HG02870 (cell line): ENCODE data around the gene PGAP1.
A peak's percentile ranks its signal among the peaks of the same experiment; 100 is the strongest.

Experiments
- ATAC-seq: cut with Tn5 transposase; IDR thresholded peaks from one replicate; pipeline ENCODE4 v1.9.1; 2021; ENCODE audit warnings: mild to moderate bottlenecking, moderate library complexity; ENCODE audit not compliant: unreplicated experiment

The PGAP1 gene, protein sequence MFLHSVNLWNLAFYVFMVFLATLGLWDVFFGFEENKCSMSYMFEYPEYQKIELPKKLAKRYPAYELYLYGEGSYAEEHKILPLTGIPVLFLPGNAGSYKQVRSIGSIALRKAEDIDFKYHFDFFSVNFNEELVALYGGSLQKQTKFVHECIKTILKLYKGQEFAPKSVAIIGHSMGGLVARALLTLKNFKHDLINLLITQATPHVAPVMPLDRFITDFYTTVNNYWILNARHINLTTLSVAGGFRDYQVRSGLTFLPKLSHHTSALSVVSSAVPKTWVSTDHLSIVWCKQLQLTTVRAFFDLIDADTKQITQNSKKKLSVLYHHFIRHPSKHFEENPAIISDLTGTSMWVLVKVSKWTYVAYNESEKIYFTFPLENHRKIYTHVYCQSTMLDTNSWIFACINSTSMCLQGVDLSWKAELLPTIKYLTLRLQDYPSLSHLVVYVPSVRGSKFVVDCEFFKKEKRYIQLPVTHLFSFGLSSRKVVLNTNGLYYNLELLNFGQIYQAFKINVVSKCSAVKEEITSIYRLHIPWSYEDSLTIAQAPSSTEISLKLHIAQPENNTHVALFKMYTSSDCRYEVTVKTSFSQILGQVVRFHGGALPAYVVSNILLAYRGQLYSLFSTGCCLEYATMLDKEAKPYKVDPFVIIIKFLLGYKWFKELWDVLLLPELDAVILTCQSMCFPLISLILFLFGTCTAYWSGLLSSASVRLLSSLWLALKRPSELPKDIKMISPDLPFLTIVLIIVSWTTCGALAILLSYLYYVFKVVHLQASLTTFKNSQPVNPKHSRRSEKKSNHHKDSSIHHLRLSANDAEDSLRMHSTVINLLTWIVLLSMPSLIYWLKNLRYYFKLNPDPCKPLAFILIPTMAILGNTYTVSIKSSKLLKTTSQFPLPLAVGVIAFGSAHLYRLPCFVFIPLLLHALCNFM

DNA sequence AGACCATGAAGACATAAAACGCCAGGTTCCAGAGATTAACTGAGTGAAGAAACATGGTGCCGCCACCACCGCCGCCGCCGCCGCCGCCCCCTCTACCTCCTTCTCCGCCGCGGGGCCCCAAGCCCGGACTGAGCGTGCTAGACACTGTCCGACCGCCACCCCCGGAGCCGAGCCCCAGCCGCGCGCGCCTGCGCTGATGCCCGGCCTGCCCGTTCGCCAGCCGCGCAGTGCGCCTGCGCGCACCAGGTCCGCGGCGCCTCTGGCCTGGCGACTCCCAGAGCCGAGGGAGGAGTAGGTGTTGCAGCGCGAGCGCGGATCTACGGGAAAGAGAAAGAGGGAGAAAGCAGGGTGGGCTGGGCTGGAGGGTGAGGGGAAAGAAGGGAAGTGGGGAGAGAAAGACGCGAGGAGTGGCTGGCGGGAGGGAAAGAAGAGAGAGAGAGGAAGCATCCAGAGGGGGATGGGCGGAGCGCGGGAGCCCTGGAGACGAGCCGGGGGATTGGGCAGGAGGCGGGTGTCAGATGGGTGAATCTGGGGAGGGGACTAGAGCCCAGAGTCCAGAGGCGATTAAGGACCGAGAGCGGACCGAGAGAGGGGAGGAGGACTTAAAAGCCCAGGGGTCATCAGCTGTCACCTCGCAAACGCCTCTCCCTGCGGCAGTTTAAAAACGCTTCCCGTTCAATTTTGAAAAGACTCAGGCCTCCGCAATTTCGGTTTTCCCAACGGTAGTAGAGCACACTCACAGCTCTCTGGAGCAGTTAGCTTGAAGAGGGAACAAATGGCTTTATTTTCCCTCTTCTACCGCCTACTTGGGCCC lies at the start of gene PGAP1:
TSS of gene PGAP1 (minus strand) at position 146 of the 814 bp plus-strand sequence. CDS start at position 55, 91 bp downstream.
- peak; percentile 80 for ATAC-seq

DNA sequence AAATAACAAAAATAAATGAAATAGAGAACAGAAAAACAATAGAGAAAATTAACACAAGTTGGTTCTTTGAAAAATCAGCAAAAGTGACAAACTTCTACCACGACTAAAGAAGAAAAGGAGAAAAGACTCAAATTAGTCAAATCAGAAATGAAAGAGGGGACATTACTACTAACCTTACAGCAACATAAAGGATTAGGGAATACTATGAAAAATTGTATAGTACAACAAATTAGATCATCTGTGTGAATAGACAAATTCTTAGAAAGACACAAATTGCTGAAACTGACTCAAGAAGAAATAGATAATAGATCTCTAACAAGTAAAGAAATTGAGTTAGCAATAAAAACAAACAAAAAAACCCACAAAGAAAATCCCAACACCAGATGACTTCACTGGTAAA lies 48.5 kb upstream of the PGAP1 start:
- ATAC-seq, result no peak

DNA sequence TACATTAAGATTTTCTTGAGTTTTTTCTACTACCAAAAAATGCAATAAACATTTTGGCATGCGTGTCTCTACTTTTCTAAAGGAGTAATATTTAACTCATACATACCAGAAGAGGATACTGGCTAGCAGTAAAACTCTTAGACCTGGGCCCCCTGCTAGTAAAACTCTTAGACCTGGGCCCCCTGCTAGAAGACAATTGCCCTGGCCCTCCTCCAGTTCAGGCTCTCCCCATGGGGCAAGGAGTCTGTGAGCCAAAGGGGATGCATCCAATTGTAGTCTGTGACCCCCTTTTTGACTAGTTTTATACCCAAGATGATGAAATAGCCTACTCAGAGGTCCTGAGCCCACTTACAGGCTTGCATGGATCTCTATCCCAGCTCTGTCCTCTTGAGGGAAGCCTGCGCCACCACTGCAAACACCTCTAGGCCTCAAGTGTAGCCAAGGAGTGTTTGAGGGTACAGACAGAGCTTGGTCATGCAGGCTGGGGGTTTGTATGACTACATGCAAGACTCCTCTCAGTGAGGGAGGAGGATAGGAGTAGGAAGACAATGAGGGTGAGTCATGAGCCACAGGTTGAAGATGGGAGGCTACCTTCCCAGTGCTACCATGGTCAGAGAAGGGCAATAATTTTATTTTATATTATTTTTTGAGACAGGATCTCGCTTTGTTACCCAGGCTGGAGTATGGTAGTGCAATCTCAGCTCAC lies 45.2 kb upstream of the PGAP1 start:
- no peak for ATAC-seq

GRCh38 chr2:196970099-196970498 lies 43.6 kb upstream of the PGAP1 start:
- ATAC-seq, result no peak

DNA sequence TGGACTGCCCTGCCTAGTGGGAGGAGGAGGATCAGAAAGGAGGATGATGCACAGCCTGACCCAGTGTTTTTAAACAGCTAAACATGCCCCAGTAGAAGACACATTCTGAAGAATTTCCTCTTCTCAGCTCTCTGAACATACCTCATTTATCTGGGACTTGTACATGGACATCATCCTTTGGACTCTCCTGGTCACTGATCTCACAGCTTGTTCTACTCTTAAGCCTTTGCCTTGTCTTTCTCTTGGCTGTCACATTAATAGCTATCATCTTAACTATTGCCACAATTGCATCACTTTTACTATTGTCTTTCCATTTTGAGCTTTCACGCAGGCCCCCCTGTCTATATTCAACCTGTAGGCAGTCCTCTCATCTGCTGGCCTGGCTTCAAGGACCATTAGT lies 42.0 kb upstream of the PGAP1 start:
- no peak for ATAC-seq

DNA sequence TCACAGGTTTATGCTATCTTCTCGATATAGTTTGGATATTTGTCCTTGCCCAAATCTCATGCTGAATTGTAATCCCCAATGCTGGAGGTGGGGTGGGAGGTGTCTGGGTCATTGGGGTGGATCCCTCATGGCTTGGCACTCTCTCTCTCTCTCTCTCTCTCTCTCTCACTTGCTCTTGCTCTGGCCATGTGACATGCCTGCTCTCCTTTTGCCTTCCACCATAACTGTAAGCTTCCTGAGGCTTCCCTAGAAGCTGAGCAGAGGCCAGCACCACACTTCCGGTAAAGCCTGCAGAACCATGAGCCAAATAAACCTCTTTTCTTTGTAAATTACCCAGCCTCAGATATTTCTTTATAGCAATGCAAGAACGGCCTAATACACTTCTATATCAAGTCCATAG lies 41.3 kb upstream of the PGAP1 start:
- no peak for ATAC-seq

GRCh38 chr2:196967116-196967515 lies 40.6 kb upstream of the PGAP1 start:
- ATAC-seq, result no peak

GRCh38 chr2:196966061-196966460 lies 39.6 kb upstream of the PGAP1 start:
- ATAC-seq, result no peak

DNA sequence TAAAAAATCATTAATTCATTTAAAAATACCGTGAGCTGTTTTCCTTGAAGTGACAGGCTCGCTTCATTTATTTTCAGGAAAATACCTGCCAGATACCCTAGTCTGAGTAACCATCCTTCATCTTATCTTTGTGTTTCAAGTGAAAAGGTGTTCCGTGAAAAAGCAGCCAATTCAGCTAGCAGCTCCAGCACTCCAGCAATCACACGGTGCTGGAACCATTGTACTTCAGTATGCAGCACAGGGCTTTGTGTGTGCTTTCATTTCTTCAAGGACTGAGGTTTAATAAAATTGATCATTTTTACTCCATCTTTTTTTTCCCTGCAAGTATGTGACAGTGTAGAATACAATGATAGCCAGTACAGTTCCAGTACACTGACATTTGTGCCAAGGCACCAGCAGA lies 39.1 kb upstream of the PGAP1 start:
- ATAC-seq, result no peak

DNA sequence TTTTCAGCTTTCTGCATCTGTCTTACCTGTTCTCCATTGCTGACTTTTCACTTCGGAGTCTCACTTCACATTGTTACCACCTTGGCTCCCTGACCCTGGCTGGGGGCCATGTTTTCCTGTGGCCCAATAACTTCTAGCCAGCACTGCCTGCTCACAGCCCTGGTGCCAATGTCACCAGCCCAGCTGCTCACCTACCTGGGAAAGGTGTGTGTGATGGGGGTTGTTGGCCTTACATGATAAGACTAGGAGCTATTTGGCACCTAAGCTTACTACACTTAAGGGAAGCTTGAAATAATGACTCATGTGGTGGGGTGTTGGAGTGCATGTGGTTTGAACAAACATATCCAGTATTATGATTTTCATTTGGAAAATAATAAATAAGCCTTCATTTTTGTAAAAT lies 37.5 kb upstream of the PGAP1 start:
- no peak for ATAC-seq

DNA sequence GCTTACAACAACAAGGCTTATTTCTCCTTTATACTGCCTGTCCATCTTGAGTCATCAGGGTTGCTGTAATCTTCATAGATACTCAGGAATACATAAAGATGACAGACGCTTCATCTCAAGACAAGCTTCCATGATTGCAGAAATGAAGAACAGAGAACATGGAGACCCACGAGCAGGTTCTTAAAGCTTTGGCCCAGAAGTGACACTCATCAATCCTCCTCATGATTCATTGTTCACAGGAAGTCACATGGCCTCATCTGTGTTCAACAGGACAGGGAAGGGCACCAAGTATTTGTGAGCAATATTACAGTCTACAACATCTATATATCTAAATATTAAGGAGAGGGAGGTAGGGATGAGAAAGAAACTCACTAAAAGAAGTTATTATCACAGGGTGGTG lies 36.5 kb upstream of the PGAP1 start:
- no peak for ATAC-seq

DNA sequence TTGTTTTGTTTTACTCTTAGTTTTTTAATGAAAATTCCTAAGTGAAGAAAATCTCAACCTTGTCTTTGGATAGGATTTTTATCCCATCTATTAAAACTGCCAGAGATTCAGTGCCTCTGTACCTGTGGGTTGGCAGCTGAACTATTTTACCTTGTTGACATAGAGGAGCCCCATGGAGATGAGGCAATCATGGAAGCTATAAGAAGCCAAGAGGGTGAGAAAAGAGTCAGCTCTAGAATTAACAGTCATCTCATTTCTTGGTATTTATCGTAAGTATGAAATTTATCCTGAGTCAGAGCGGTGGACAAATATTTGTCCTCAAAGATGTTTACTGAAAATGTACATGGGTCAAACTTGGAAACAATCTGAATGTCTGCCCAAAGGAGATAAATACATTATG lies 35.8 kb upstream of the PGAP1 start:
- no peak for ATAC-seq

DNA sequence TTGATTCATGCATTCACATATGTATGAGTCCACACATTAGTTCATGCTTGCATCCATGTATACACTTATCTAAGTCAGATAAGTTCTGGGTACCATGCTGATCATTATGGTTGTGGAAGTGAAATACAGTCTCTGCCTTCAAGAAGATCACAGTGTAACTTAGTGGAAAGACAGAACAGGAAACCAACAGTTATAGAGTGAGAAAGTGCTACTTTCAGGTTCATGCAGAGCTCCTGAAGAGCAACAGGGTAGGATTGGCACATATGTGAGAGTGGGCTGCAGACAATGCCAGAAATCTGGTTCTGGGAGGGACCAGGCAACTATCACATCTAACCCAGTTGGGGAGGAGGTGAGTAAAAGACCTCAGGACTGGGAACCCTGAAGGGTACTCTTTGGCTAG lies 35.4 kb upstream of the PGAP1 start:
- ATAC-seq, result peak; percentile 99

DNA sequence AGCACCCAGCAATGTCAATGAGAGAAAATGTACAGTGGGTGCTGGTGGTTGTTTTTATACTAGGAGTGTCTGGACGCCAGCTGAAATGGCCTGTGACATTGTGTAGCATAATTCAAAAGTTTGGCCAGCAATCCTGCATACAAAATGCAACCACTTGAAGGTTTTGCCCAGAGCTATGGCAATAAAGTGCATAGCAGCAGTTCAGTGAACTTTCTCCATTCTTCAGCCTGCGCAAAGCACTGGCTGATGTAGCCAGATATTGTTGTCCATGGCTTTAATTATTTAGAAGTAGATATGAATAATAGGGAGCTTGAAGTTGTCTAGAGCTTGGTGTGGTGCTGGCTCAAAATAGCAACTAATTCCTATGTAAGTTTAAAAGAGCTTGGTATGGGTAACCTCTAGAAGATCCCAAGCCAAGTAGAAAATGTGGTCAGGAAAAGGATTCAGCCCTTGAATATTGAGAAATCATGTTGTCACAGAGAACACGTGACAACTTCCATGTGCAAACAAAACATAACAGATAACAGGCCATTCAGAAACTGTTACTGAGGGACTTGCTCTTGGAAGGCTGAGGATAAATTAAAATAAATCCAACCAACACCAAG lies 33.3 kb upstream of the PGAP1 start:
- ATAC-seq, result no peak

GRCh38 chr2:196959281-196959680 lies 32.8 kb upstream of the PGAP1 start:
- no peak for ATAC-seq

GRCh38 chr2:196957881-196958525 lies 31.5 kb upstream of the PGAP1 start:
- no peak for ATAC-seq

DNA sequence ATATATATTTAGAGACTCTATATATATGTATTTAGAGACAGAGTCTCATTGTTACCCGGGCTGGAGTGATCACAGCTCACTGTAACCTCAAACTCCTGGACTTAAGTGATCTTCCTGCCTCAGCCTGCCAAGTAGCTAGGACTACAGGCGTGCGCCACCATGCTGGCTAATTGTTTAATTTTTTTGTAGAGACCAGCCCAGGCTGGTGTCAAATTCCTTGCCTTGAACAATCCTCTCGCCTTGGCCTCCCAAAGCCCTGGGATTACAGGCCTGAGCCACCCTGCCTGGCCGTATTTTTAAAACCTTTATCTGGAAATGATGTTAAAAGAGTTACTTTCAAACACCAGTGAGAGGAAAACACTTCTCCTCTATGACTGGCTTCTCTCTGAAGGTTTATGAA lies 30.9 kb upstream of the PGAP1 start:
- no peak for ATAC-seq

DNA sequence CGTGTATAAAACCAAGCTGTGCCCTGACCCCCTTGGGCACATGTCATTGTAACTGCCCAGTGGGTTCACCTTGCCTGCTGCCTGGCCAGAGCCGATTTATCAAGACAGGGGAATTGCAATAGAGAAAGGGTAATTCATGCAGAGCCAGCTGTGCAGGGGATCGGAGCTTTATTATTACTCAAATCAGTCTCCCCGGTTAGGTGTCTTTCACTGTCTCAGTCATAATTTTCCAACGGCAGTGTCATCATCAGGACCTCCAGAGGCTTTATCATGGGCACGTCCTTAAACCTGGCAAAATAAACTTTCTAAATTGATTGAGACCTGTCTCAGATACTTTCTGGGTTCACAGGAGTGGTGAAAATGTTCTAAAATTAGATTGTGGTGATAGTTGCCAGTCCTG lies 29.6 kb upstream of the PGAP1 start:
- ATAC-seq, result no peak

GRCh38 chr2:196955036-196955435 lies 28.5 kb upstream of the PGAP1 start:
- no peak for ATAC-seq

GRCh38 chr2:196954001-196954400 lies 27.5 kb upstream of the PGAP1 start:
- no peak for ATAC-seq
